ENCODE measurements around the gene RGS1.

GRCh38 chr1:192563129-192563528 is 12.4 kb upstream of the RGS1 start:
- no peak for TF ChIP-seq REST (IDR thresholded peaks at IDR 0.05; ENCODE audit: insufficient read depth in 1 of 2, low read depth in 2 of 2, low read length in 2 of 2)
- TF ChIP-seq POLR2AphosphoS5 (IDR thresholded peaks at IDR 0.05; ENCODE audit: low read depth, low read length): no peak
